ENCODE data around the gene JMJD4. TPM values are rescaled to one million over a fixed set of nuclear protein-coding genes. Genes with fewer than 3 reads are reported as not detected.

The JMJD4 gene
- total and polyA plus RNA-seq, 9 of the 15 experiments (the other 6 are each of a cell fraction or from before 2014, with no cell fraction given) = 1.4 to 42.6 (median 29.2) TPM

DNA sequence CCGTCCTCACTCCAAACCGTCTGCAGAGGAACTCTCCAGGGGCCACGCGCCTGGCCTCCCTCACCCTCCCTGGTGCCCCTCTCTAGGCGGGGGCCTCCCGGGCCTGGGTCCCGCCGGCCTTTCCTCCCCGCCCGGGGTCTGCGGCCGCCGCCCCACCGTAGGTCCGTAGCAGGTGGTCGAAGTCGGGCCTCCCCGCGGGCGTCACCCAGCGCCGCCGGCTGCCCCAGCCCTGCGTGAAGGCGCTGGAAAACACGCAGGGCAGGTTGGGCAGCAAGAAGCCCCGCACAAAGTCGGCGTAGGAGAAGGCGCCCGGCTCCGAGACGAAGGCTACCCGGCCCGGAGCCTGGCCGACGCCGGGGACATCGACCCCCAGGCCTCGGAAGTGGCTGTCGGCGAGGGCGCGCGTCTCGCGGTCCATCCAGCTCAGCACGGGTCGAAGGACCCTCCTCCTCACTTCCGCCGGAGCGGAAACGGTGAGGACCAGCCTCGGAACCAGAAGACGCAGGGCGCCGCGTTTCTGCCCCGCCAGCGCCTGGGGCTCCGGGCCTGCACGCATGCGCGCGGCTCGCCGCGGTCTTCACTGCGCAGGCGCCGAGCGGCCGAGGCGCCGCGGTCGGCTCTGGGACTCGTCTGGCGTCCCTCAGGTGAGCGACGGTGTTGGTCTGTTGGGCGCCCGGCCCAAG lies at the start of gene JMJD4, which contains the start of gene SNAP47 (continued):
- TF ChIP-seq, protein P1, sequence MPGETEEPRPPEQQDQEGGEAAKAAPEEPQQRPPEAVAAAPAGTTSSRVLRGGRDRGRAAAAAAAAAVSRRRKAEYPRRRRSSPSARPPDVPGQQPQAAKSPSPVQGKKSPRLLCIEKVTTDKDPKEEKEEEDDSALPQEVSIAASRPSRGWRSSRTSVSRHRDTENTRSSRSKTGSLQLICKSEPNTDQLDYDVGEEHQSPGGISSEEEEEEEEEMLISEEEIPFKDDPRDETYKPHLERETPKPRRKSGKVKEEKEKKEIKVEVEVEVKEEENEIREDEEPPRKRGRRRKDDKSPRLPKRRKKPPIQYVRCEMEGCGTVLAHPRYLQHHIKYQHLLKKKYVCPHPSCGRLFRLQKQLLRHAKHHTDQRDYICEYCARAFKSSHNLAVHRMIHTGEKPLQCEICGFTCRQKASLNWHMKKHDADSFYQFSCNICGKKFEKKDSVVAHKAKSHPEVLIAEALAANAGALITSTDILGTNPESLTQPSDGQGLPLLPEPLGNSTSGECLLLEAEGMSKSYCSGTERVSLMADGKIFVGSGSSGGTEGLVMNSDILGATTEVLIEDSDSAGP (CRISPR knock-in tag; IDR thresholded peaks at IDR 0.05) = peak; percentile 78
- peak; percentile 80; the same call in 1 of the 2 replicates for TF ChIP-seq ESRRA (IDR thresholded peaks at IDR 0.05; ENCODE audit: borderline replicate concordance, low read depth)
- TF ChIP-seq DPF2 (IDR thresholded peaks at IDR 0.05) = no peak
- TF ChIP-seq NR4A1 (CRISPR knock-in tag; IDR thresholded peaks at IDR 0.05) = no peak
- TF ChIP-seq NR4A1 (tag; IDR thresholded peaks at IDR 0.05) = peak; percentile 72
- TF ChIP-seq PRPF4 (IDR thresholded peaks at IDR 0.05; ENCODE audit: insufficient read depth, low read depth, low read length, poor library complexity, severe bottlenecking) = no peak
- TF ChIP-seq, protein P2, sequence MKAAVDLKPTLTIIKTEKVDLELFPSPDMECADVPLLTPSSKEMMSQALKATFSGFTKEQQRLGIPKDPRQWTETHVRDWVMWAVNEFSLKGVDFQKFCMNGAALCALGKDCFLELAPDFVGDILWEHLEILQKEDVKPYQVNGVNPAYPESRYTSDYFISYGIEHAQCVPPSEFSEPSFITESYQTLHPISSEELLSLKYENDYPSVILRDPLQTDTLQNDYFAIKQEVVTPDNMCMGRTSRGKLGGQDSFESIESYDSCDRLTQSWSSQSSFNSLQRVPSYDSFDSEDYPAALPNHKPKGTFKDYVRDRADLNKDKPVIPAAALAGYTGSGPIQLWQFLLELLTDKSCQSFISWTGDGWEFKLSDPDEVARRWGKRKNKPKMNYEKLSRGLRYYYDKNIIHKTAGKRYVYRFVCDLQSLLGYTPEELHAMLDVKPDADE (conservative IDR thresholded peaks at IDR 0.05; ENCODE audit: control insufficient read depth, low read depth, low read length) = peak; percentile 89; the same call in 1 of the 2 replicates
- no peak for TF ChIP-seq KLF16 (IDR thresholded peaks at IDR 0.05)
- TF ChIP-seq ZNF57 (CRISPR knock-in tag; IDR thresholded peaks at IDR 0.05) = no peak
- 0 out of 4 replicates have a peak, but pooled peaks of 1 of the 2 experiments have one; percentile 75 for TF ChIP-seq ETV6 (IDR thresholded peaks at IDR 0.05; ENCODE audit: borderline replicate concordance in 1 of 2, low read depth in 2 of 2, low read length in 1 of 2)
- 0 out of 2 replicates have a peak, but pooled peaks have one; percentile 69 for TF ChIP-seq ETV6 (CRISPR knock-in tag; IDR thresholded peaks at IDR 0.05; ENCODE audit: borderline replicate concordance)
- TF ChIP-seq PHF20 (IDR thresholded peaks at IDR 0.05; ENCODE audit: partially characterized antibody) = peak; percentile 92
- TF ChIP-seq HNRNPK (IDR thresholded peaks at IDR 0.05; ENCODE audit: low read depth, low read length, poor library complexity, severe bottlenecking) = peak; percentile 17
- TF ChIP-seq, protein P3, sequence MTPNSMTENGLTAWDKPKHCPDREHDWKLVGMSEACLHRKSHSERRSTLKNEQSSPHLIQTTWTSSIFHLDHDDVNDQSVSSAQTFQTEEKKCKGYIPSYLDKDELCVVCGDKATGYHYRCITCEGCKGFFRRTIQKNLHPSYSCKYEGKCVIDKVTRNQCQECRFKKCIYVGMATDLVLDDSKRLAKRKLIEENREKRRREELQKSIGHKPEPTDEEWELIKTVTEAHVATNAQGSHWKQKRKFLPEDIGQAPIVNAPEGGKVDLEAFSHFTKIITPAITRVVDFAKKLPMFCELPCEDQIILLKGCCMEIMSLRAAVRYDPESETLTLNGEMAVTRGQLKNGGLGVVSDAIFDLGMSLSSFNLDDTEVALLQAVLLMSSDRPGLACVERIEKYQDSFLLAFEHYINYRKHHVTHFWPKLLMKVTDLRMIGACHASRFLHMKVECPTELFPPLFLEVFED (CRISPR knock-in tag; conservative IDR thresholded peaks at IDR 0.05) = no peak
- TF ChIP-seq DMBX1 (CRISPR knock-in tag; IDR thresholded peaks at IDR 0.05; ENCODE audit: borderline replicate concordance) = 0 out of 2 replicates have a peak, but pooled peaks have one; percentile 33
- TF ChIP-seq TEAD1 (CRISPR knock-in tag; IDR thresholded peaks at IDR 0.05) = peak in 1 of 2 experiments; percentile 84; a peak in 1 of 4 replicates
- TF ChIP-seq HCFC1 (IDR thresholded peaks at IDR 0.05; ENCODE audit: low read depth, low read length) = peak; percentile 92
- peak; percentile 97; the same call in 1 of the 2 replicates for TF ChIP-seq PHF8 (IDR thresholded peaks at IDR 0.05; ENCODE audit: borderline replicate concordance, low read length)
- TF ChIP-seq, protein P4, sequence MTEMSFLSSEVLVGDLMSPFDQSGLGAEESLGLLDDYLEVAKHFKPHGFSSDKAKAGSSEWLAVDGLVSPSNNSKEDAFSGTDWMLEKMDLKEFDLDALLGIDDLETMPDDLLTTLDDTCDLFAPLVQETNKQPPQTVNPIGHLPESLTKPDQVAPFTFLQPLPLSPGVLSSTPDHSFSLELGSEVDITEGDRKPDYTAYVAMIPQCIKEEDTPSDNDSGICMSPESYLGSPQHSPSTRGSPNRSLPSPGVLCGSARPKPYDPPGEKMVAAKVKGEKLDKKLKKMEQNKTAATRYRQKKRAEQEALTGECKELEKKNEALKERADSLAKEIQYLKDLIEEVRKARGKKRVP (CRISPR knock-in tag; IDR thresholded peaks at IDR 0.05) = 0 out of 2 replicates have a peak, but pooled peaks have one; percentile 66
- TF ChIP-seq ZNF165 (CRISPR knock-in tag; IDR thresholded peaks at IDR 0.05; ENCODE audit: borderline replicate concordance) = 0 out of 2 replicates have a peak, but pooled peaks have one; percentile 63
